OCI-LY3 (cell line): Measurements from ENCODE around the gene MYO1E.
"Not testable (repeated sequence)": the region's sequence is repeated elsewhere in the genome, so short reads cannot be mapped to it uniquely, and the experiment has no call there.

Experiments used
- CTCF ChIP-seq: fragments of 200-600, 300-600 bp; sonication (generic); IDR thresholded peaks from 2 replicates; pipeline ENCODE4 v1.5.1; 2014; ENCODE audit warnings: antibody characterized with exemption, low read length, low read depth
- EZH2phosphoT487 ChIP-seq: fragments of 200-600 bp; shearing (Covaris generic); IDR thresholded peaks from 2 replicates; pipeline ENCODE4 v1.6.1; 2018; ENCODE audit warnings: antibody characterized with exemption, mixed run types, low read depth

GRCh38 chr15:59127255-59127654 lies 245.4 kb downstream of the MYO1E start:
- TF ChIP-seq CTCF, EZH2phosphoT487: not testable (repeated sequence)
